SIG-M5 treated with dmso at 0.1 percent for 504 hours (cell line): ENCODE results near the gene BTBD9.

Experiments
- DNase-seq: peaks from one replicate; lab custom pipeline; 2025; ENCODE audit not compliant: unreplicated experiment; lab: John Stamatoyannopoulos, UW

BTBD9 gene

GRCh38 chr6:38599966-38600550 is 39.7 kb downstream of the BTBD9 start:
- no peak for DNase-seq

GRCh38 chr6:38599261-38599660 is 40.5 kb downstream of the BTBD9 start:
- no peak for DNase-seq

DNA sequence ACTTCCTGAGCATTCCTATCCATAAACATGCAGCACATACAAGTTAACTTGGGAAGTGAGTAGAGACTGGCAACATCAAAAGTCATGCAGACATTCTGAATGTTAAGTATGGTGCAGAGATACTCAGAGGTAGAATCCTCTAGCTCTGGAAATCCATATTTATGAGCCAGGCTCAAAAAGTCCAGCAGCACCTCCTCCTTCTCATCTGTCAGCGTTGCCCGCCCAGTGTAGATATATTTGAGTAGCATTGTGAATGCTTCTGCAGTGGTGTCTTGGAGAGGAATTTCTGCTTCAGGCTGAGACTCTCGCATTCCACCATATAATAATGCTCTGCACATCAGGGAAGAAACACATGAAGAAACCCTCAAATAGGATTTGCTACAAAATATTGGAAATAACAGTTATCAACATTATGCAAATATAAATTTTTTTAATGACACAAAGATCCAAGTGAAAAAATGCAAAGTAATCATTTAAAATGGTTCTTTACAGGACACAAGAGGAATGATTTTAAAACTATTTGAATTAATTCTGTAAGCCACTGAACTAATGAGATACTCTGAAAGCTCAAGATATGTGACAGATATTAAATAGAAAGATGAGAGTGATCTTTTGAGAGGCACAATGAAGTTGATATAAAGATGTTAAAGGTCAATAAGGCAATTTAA is 45.6 kb downstream of the BTBD9 start:
- no peak for DNase-seq

- DNase-seq, result no peak
Measured at GRCh38 chr6:38593409-38593808, 46.3 kb downstream of the BTBD9 start.

GRCh38 chr6:38591439-38591838 is 48.3 kb downstream of the BTBD9 start:
- DNase-seq, result no peak

DNA sequence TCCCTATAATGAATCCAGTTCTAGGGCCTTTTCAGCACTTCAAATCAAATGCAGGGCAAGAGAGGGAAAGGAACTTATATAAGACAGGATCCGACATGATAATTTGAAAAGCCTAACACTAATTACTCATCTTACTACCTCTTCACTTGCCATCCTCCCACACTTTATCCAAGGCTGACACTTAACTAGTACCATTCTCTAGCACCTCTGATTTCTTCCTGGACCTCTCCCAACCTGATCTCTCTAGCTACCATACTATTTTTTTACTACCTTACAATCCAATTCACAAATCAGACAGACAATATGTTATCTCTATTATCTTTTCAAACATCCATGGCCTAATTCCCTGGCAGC is 50.4 kb downstream of the BTBD9 start:
- no peak for DNase-seq

DNA sequence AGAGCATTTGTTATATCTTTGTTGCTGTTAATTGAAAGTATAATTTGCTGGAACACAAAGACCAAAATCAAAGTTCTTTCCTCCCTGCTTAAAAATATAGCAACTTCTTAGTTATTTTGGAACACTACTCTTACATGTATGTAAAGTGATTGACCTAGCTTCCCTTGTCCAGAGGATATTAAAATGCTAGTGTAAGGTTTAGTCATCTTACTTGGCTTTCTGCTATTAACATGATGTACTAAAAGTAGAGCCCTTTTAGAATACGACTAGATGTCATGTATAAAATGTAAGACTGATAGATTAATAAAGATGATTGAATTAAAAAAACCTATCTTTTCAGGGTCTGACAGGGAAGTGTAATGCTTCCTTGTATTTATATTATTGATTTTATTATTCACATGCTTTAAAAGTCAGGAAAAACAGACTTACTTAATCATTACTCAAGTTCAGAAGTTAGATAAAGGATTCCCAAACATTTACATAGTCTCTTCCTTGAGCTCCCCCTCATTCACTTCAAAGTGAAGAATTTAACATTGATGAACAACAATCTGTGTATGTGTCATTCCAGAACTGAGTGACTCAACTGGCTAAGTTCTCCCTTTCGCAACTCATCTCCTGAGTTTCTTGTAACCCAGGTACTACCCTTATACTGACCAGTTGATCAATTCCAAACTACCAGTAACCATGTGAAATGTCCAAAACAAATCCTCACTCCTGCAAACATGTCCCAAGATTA is 50.9 kb downstream of the BTBD9 start:
- DNase-seq, result no peak

GRCh38 chr6:38587766-38588362 is 51.9 kb downstream of the BTBD9 start:
- no peak for DNase-seq

GRCh38 chr6:38586992-38587391 is 52.7 kb downstream of the BTBD9 start:
- no peak for DNase-seq

DNA sequence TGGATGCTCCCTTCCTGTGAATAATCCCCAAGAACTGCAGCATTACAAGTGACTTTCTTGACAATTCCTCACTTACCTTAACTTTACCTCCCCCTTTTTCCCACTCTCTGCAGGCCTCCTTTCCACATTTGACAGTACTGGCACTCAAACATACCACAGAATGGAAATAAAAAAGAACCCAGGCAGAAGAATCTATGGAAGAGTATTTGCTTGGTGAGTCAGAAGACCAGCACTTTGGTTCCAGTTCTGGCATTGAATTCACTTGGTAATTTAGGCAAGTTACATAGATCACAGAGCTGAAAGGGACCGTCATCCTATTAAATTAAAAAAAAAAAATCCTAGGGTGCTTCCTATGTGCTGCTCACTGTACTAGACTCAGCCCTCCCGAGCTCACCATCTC is 55.0 kb downstream of the BTBD9 start:
- no peak for DNase-seq

- no peak for DNase-seq
Measured at GRCh38 chr6:38583523-38583922, 56.2 kb downstream of the BTBD9 start.

GRCh38 chr6:38580030-38580429 is 59.7 kb downstream of the BTBD9 start:
- no peak for DNase-seq

DNA sequence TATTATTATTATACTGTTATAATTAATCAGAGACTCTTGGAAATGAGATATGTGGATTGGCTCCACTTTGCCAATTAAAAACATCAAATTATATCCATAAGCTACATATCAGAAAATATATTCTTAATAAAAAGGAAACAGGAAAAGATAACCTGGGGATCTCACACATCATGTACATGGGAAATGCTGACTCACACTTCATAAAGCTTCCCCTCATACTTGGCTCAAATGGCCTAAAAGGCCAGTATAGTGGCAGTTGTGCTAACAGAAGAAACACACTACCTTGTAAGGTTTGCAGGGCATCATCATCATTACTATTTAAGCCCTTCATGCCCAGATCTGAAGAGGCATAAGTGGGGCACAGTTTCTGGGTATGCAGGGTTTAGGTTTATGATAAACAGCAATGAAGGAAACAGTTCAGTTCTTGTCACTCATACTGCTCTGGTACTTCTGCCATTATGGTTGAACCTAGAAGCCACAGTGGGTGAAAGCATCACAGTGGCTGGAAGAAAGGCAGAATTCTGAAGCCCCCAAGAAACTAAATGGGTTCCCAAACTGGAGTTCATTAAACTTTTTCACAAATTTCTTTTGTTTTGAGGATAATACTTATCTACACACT is 60.6 kb downstream of the BTBD9 start:
- no peak for DNase-seq

- no peak for DNase-seq
Measured at GRCh38 chr6:38578075-38578474, 61.7 kb downstream of the BTBD9 start.

DNA sequence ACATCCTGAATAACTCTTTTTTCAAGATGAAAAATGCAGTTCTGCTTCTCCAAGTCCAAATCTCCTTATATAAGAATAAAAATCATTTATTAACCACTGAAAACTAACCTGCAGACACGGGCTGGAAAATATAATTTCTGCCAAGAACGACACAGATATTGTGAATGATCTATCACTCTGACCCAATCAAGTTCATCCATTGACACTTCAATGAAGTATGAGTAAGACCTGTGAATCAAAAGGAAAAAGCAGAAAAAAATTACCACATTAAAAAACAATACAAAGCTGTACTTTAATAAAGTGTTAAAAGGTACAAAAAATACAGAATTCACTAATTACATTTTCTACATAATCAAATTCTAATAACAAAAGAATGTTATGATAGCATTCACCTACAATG is 62.2 kb downstream of the BTBD9 start:
- DNase-seq, result no peak

GRCh38 chr6:38573801-38574395 is 65.8 kb downstream of the BTBD9 start:
- DNase-seq, result no peak

DNA sequence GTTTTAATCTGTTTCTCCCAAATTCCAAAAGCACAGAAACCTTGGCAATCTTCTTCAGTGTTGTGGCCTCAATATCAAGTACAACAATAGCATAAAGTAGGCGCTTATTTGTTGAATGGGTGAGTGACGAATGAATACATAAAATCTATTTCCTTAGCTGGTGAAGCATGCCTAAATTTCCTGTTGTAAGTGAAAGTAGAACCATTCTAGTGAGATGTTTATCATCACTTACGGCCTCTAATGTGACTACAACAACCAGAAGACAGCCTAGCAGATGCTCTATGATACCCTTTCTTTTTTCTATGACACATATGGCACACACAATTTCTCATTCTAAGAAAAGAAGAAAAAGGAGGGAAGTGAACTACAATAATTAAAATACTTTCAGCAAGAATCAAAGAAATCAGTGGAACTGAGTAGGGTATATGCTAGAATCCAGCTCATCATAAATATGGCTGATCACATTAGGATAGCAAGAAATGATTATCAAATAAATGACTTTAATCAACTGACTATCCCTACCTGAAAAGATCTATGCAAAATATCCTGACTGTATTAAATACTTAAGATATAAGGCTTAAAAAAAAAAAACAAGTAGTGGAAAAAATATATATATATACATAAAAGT is 67.4 kb downstream of the BTBD9 start:
- DNase-seq, result no peak

DNA sequence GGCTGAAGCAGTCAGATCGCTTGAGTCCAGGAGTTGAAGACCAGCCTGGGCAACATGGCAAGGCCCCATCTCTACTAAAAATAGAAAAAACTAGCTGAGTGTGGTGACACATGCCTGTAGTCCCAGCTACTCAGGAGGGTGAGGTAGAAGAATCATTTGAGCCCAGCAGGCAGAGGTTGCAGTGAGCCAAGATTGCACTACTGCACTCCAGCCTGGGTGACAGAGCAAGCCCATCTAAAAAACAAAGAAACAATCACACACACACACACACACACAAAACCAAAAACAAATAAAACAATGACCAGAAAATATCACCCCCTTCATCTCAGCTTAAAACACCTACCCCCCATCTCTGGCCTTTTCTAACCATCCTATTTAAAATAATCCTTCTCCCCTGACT is 68.0 kb downstream of the BTBD9 start:
- DNase-seq, result no peak

DNA sequence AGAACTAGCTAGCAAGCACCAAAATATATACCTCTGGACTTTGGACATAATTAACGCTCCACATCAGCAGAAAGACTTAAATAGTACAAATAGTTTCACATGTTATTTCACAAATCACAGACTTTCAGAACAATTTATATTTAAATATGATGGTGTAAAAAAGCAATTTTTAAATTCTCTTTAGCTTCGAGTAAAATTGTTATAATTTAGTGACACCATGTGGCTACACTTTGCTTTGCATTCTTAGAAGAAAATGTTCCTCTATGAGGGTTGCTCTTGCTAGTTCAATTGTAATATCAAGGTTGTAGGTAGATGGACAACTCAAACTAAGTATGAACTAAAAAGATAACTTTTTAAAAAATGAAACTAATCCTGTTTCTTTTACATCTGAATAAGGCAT is 69.0 kb downstream of the BTBD9 start:
- no peak for DNase-seq

DNA sequence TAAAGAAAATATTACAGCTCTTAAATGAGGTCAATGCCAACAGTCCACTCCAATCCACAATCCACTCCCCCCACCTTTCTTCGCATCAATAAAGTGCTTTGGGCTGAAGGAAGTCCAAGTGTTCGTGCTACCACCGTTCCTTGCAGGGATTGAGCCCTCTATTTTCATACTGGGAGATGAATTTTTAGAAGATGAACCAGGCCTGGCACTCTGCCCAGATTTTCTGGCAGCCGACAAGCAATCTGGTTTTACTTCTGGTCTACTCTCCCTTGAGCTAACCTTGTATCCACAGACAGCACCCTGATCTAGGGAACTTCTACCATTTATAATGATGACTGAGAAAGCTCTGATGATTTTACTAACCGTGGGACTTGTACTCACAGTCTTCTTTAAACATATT is 72.3 kb downstream of the BTBD9 start:
- no peak for DNase-seq
